GM19463 (cell line): Measurements from ENCODE around the gene THRB.

Experiments
- ATAC-seq: cut with Tn5 transposase; IDR thresholded peaks from one replicate; pipeline ENCODE4 v1.9.1; 2021; ENCODE audit warnings: mild to moderate bottlenecking, moderate library complexity; ENCODE audit not compliant: unreplicated experiment

Gene THRB

GRCh38 chr3:24318677-24319287, 175.9 kb downstream of the THRB start:
- no peak for ATAC-seq

- no peak for ATAC-seq
Measured at GRCh38 chr3:24316887-24317383, 177.7 kb downstream of the THRB start.

GRCh38 chr3:24315971-24316370, 178.7 kb downstream of the THRB start:
- no peak for ATAC-seq

GRCh38 chr3:24315356-24315755, 179.3 kb downstream of the THRB start:
- ATAC-seq, result no peak

- no peak for ATAC-seq
Measured at GRCh38 chr3:24311881-24312280, 182.8 kb downstream of the THRB start.

- no peak for ATAC-seq
Measured at GRCh38 chr3:24310887-24311286, 183.8 kb downstream of the THRB start.

GRCh38 chr3:24306518-24306917, 188.1 kb downstream of the THRB start:
- no peak for ATAC-seq

- no peak for ATAC-seq
Measured at GRCh38 chr3:24305795-24306467, 188.7 kb downstream of the THRB start.

- no peak for ATAC-seq
Measured at GRCh38 chr3:24303057-24303754, 191.4 kb downstream of the THRB start.

GRCh38 chr3:24302396-24302795, 192.3 kb downstream of the THRB start:
- no peak for ATAC-seq

GRCh38 chr3:24300949-24301348, 193.7 kb downstream of the THRB start:
- ATAC-seq, result no peak

- no peak for ATAC-seq
Measured at GRCh38 chr3:24299806-24300626, 194.6 kb downstream of the THRB start.

- no peak for ATAC-seq
Measured at GRCh38 chr3:24299246-24299805, 195.3 kb downstream of the THRB start.

GRCh38 chr3:24296441-24297205, 198.0 kb downstream of the THRB start:
- ATAC-seq, result no peak

- no peak for ATAC-seq
Measured at GRCh38 chr3:24294150-24294549, 200.5 kb downstream of the THRB start.

- no peak for ATAC-seq
Measured at GRCh38 chr3:24291646-24292045, 203.0 kb downstream of the THRB start.

GRCh38 chr3:24290596-24290995, 204.1 kb downstream of the THRB start:
- ATAC-seq, result no peak

- ATAC-seq, result no peak
Measured at GRCh38 chr3:24288496-24289236, 206.0 kb downstream of the THRB start.

GRCh38 chr3:24287755-24288450, 206.7 kb downstream of the THRB start:
- no peak for ATAC-seq
